Stimulated activated CD4-positive, alpha-beta T cell treated with anti-CD3 and anti-CD28 coated beads, TNF-alpha, amount 100 ng/mL, for 24 hours (primary cell): ENCODE measurements around the gene ITGA7.
A peak's percentile ranks its signal among the peaks of the same experiment; 100 is the strongest.
"Not testable (repeated sequence)": the region's sequence is repeated elsewhere in the genome, so short reads cannot be mapped to it uniquely, and the experiment has no call there.

ENCODE experiments used
- DNase-seq, 3 experiments: peaks; one replicate each; pipeline ENCODE4 v3.0.0-alpha.2; 2020; ENCODE audit warnings: low read depth in 3 of 3

ITGA7 gene

DNA sequence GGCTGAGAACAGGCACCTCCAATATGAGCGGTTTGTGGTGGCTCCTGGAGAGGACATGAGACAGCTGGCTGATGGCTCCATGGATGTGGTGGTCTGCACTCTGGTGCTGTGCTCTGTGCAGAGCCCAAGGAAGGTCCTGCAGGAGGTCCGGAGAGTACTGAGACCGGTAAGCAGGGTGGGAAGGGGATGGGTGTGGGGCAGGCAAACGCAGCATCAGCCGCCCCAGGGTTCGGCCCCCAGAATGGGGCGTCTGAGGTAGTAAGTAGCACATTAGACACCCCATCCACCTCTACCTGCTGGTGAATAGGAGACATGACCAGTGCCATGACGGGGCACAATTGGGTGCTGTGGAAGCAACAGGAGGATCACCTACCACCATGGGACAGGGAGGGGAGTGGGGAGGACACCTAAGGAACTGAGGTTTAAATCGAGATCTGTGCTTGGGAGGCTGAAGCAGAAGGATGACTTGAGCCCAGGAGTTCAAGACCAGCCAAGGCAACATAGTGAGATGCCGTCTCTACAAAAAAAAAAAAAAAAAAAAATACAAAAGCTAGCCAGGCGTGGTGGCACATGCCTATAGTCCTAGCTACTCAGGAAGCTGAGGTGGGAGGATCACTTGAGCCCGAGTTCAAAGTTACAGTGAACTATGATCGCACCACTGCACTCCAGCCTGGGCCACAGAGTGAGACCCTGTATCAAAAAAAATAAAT is 25.5 kb downstream of the ITGA7 start:
- no peak for DNase-seq

DNA sequence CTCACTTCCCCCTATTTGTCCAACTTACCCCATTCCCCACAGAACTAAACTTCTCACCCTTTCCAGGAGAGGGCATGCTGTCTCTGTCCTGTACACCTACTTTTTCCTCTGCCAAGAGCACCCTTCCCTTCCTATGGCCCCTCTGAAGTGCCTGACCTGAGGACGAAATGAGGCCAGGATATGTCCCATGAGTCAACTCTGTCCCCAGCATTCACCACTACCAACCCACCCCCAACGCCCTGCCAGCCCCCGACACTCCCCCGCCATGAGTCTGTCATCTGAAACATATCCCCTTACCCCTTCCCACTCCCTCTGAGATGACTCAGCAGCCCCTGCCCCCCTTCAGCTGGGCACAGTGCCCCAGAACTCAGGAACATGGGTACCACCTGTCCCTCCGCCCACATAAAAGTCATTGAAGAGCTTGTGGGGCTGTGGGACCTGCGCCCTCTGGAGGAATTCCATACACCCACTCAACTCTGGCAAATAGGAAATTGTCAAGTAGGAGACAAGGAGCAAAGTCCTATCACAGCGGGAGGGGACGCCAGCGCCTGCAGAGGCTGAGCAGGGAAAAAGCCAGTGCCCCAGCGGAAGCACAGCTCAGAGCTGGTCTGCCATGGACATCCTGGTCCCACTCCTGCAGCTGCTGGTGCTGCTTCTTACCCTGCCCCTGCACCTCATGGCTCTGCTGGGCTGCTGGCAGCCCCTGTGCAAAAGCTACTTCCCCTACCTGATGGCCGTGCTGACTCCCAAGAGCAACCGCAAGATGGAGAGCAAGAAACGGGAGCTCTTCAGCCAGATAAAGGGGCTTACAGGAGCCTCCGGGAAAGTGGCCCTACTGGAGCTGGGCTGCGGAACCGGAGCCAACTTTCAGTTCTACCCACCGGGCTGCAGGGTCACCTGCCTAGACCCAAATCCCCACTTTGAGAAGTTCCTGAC is 26.3 kb downstream of the ITGA7 start:
- no peak for DNase-seq

DNA sequence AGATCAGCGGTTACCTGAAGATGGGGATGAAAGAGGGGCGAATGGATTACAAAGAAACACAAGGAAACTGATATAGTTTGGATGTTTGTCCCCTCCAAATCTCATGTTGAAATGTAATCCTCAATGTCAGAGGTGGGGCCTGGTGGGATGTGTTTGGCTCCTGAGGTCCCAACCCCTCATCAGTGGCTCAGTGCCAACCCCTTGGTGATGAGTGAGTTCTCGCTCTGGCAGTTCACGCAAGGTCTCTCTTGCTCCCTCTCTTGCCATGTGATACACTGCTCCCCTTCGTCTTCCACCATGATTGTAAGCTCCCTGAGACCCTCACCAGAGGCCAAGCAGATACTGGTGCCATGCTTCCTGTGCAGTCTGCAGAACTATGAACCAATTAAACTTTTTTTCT is 28.0 kb downstream of the ITGA7 start:
- no peak for DNase-seq

DNA sequence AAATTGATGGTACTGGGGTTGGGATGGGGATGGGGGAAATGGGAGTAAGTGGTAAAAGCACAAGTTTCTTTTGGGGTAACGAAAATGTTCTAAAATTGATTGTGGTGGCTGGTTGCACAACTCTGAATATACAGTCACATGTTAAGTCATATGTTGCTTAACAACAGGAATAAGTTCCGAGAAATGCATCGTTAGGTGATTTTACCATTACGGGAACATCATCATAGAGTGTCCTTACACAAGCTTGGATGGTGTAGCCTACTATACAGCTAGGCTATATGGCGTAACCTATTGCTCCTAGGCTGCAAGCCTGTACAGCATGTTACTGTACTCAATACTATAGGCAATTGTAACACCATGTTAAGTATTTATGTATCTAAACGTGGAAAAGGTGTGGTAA is 31.0 kb downstream of the ITGA7 start:
- DNase-seq = no peak

DNA sequence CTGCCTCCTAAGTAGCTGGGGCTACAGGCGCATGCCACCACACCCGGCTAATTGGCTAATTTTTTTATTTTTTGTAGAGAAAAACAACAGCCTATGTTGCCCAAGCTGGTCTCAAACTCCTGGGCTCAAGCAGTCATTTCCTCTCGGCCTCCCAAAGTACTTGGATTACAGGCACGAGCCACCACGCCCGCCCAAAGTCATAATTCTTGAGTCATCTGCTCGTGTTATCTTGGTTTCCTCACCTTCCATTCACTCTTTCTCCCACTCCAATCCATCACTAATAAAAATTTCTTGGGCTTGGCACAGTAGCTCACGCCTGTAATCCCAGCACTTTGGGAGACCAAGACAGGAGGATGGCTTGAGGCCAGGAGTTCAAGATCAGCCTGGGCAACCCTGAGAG is 32.0 kb downstream of the ITGA7 start:
- DNase-seq = no peak

DNA sequence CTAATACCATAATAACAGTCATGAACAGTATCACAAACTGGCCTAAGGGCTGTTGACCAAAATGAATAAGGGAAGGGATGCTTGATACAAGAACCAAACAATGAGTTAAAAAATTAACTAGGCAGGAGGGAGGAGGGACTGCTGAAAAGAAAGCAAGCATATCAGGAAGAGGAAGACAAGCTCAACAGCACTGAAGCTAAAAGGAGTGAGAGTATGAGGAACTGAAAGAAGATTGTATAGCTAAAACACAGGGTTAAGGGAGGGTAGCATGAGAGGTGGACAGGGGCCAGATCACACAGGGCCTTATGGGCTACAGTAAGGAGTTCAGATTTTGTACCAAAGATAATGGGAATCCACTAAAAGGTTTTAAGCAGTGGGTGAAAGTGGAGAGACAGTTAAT is 34.1 kb downstream of the ITGA7 start:
- no peak for DNase-seq

DNA sequence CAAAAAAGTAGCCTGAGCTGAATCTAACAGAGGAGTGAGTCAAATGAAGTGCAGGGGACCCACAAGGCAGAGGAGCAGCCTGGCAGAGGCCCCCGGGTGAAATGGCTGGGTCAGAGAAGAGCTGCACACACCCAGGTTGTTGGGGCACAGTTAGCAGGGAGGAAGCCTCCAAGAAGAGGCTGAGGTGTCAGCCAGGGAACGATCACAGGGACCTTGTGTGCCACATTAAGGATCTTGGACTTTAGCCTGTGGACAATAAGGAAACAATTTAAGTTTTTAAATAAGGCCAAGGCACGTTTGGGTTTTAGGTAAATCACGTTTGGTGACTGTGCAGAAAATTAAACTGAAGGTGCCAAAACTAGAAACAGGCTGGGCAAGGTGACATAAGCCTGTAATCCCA is 36.0 kb downstream of the ITGA7 start:
- DNase-seq = no peak

DNA sequence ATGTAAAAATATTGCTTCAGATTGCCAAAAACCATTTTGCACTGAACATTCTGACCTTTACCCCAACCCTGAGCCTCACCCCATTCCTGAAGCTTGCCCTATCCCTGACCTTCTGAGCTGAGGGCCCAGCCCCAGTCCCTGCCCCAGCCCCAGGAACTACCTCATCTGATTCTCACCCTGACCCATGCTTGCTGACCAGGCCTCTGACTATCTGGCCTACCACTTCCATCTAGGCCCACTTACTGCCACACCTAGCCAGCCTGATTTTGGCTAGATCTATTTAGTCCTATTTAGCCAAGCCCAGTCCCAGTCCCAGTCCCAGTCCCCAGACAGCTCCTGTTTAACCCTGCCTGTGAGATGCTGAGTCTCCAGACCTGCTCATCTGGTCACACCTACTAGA is 37.4 kb downstream of the ITGA7 start:
- no peak for DNase-seq

DNA sequence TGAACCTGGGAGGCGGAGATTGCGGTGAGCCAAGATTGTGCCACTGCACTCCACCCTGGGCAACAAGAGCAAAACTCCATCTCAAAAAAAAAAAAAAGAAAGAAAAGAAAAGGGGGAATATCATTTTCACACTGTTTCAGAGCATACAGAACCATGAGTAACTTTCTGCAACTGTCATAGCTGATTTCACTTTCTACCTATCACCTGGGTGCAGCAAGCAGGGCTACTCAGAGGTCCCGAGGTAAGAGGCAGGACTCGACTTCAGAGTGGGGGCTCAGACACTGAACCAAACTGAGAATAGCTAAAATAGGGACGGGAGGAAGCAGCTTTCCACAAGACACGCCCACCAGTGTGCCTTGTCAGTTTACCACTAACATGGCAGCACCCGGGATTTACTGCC is 41.2 kb downstream of the ITGA7 start:
- DNase-seq = no peak

DNA sequence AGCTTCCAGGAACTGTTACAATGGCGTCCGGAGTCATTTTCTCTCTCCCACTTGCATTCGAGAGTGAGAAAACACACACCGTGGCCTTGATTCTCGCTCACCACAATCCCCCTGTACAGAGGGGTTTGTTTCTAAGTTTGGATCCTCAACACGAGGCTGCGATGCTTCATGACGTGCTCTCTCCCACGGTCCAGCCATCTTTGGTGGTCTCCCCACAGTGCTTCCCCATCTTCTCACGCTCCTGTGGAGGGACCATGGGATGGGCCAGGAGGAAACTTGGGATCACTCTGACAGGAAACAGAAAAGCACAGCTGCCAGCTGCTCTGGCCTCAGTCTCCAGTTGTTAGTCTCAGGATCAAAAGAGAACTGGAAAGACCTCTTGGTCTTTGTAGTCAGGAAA is 42.9 kb downstream of the ITGA7 start:
- no peak for DNase-seq

DNA sequence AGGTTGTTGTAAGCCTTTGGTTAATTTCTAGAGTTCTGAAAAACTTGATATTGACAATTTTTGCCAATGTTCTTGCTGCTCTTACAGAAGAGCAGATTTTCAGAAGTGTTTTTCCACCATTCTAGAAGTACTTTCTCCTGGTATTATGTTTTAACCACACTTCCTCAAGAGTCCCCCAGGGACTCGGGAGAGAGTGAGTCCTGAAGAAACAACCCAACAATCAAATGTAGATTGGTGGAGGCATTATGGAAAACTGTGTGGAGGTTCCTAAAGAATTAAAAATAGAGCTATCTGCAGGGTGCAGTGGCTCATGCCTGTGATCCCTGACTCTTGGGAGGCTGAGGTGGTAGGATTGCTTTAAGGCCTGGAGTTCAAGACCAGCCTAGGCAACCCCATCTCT is 44.3 kb downstream of the ITGA7 start:
- DNase-seq = no peak

DNA sequence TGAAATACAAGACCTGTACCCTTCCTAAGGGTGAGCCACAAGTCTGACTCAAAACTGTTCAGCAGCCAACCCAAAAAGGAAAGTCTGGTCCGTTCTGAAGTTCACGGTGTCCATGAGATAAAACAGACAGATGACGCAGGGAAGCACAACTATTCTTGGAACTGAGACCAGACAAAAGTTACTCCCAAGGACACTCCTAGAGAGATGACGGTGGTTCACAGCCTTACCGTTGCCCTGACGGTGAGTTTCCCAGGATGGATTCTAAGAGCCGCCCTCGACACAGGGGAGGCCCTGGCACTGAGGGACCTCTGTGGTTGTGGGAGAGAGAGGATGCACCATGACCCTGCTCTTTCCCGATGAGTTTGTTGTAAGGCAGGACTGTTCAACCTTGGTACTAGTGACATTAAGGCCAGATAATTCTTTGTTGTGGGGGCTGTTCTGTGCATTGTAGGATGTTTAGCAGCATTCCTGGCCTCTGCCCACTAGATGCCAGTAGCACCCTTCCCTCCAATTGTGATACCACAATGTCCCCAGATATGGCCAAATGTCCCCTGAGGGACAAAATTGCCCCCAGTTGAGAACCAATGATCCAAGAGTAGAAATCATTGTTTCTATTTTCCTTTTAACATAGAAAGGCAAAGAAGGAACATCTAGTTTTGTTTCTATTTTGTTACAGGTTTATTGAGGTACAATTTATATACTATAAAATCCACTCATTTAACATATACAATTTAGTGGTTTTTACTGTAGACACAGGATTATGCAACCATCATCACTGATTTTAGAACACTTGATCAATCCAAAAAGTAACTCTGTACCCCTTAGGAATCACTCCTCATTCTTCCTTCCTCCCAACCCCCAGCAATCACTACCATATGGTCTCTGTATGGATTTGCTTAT is 48.0 kb downstream of the ITGA7 start:
- DNase-seq = no peak

DNA sequence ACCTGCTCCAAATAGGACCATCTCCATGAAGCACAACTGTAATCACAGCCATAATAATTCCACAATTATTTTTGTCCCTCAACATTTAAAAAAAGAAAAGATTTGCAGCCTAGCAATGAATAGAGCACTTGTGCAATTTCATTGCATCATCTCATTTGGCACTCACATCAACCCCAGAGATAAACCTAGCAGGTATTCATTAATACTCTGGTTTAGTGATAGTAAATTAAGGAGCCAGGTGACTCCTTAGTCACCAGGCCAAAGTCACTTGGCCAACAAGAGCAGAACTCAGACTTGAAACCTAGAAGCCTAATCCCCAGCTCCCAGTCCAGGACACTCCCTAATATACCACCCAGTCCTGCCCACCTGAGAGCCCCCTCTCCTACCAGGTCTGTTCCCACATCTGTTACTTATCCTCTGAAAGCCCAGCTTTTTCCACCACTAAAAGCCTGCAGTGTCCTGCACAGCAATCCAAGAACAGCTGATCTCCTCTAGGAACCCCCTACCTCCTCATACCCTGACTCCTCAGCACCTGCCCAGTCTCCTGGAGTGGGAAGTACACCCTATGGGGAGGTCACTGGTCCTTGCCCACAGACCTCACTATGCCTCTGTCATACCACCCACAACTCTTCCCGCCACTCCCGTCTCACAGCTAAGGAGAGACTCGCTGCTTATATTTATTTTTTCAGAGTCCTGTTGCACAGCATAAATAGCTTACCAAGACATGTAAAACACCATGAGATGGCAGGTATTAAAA is 48.9 kb downstream of the ITGA7 start:
- no peak for DNase-seq

DNA sequence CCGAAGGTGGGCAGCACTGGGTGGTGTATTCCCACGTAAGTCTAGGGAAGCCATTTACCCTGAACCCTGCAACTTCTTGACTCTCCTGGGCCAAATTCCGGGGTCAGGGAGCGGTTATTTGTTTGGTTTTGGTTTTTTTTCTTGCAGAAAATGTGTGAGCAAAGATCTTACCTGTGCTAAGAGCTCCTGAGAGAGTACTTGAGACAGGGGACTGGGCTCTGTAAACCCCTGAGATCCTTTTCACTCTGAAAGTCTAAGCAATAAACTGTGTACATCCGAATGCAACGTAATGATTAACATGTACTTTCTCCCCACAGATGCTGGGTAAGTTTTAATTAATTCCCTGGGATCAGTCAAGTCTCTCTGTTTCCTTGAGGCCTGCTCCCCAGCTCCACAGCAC is 49.5 kb downstream of the ITGA7 start:
- DNase-seq = no peak

DNA sequence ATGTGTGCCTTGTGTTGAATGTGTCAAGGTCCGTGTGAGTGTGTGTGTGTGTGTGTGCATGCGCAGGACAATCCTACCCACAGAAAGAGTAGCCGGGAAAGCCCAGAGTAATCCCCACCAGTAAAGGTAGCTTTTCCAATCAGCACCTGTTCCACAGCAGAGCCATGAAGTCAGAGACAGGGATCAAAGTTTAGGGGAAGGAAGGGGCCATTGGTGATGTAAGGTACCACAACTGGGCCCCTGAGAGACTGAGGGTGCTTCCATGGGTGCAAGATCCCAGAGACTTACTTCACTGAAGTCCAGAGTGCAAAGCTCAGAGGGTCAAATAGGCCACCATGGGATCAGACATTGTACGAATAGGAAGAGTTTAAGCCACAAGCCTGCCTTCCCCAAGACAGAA is 50.5 kb downstream of the ITGA7 start:
- no peak for DNase-seq

DNA sequence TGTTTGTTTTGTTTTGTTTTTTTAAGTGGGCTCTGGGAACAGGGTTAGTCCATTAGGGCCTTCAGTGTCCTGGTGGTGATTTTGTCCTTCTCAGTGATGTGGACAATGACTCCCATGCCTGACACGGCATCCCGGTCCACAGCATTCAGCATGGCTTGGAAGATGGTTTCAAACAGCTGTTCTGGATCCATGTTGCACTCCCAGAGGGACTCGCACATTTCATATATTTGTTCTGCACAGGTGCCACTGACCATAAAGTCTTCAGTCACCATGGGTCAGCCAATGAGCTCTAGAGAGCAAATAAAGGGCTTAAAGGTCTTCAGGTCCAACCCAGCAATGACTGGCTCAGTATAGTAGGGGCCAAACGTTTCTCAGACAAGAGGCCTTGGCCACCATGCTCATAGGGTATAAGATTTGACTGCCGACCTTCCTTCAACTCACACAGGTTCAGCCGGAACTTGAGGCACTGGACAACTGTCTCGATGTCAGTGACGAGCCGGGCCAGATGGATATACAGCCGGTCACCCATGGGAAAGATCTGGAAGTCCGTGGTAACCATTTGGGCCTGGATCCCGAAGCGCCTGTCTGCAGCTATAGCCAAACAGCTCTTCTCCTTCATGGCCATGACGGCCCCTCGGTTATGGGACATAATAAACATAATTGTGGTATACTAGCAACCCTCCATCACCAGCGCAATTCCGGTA is 53.0 kb downstream of the ITGA7 start:
- DNase-seq = no peak

DNA sequence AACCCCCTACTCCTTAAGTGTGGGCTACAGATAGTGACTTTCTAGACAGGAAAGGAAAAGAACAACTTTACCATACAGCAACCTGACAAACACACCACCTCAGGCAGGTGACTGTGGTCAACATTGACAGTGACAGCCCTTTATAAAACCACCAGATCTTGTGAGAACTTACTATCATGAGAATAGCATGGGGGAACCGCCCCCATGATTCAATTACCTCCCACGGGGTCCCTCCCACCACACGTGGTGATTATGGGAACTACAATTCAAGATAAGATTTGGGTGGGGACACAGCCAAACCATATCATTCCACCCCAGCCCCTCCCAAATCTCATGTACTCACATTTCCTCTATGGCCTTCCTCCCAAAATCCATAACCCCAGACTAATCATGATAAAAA is 54.7 kb downstream of the ITGA7 start:
- DNase-seq = no peak

DNA sequence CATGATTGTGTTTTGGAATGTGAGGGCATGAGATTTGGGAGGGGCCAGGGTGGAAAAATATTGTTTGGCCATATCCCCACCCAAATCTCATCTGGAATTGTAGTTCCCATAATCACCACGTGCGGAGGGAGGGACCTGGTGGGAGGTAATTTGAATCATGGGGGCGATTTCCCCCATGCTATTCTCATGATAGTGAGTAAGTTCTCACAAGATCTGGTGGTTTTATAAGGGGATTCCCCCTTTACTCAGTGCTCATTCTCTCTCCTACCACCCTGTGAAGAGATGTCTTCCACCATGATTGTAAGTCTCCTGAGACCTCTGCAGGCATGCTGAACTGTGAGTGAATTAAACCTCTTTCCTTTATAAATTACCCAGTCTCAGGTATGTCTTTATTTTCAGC is 55.4 kb downstream of the ITGA7 start:
- peak in 1 of 3 experiments; percentile 26 for DNase-seq

DNA sequence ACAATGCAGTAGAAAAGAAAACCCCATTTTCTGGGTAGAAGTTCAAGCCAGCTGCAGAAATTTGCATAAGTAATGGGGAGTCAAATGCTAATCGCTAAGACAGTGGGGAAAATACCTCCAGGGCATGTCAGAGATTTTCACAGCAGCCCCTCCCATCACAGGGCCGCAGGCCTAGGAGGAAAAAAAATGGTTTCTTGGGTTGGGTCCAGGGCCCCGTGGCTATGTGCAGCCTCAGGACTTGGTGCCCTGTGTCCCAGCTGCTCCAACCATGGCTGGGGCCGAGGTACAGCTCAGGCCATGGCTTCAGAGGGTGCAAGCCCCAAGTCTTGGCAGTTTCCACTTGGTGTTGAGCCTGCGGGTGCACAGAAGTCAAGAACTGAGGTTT is 56.4 kb downstream of the ITGA7 start:
- no peak for DNase-seq

DNA sequence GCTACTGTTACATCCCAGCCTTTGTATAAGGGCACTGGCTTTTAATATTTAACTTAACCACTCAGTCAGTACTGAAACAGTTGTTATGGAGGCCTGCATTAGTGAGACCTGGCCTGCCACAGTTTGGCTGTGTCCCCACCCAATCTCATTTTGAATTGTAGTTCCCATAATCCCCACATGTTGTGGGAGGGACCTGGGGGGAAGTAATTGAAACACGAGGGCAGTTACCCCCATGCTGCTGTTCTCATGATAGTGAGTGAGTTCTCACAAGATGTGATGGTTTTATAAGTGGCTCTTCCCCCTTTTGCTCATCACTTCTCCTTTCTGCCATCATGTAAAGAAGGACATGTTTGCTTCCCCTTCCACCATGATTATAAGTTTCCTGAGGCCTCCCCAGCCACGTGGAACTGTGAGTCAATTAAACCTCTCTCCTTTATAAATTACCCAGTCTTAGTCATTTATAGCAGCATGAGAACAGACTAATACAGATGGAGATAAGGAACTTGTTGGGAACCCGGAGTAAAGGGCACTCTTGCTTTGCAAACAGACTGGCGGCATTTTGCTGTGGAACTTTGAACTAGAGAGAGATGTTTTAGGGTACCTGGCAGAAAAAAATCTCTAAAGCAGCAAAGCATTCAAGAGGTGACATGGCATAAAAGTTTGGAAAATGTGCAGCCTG is 56.9 kb downstream of the ITGA7 start:
- not testable (repeated sequence) for DNase-seq
